ENCODE data around the gene PIM3. TPM values are rescaled to one million over a fixed set of nuclear protein-coding genes. Genes with fewer than 3 reads are reported as not detected.

Gene PIM3
- total and polyA plus RNA-seq, 4 donors, result 14.5 to 44.0 (median 28.1) TPM

DNA sequence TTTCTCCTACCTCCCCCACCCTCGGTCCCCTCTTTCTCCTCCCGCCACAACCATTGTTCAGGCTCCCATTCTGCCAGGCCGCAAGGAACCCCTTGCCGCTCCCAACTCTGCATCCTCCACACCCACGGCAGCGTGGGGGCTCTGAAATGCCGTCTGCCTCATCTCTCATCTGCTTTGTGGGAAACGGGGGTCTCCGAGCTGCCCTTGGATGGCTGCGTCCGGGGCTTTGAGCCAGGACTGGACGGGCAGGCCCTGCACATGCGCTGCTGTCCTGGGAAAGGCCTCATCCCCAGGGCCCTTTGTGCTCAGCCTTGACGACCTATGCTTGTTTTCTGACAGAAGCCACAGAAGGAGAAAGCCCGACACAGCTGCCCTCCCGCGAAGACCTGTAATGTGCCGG is 33.7 kb upstream of the PIM3 start:
- peaks cover 0 to 17% (median 12%) of the 10 kb centered on the region in 4 donors for H3K36me3 ChIP-seq (ENCODE audit: control insufficient read depth in 4 of 4, insufficient read depth in 3 of 4, low read depth in 1 of 4, low read length in 3 of 4)
- no peak overlapping the region for H3K9ac ChIP-seq (ENCODE audit: low read depth in 1 of 2, low read length in 2 of 2)
- no peaks in the 10 kb centered on the region for H3K27me3 ChIP-seq (ENCODE audit: control insufficient read depth in 4 of 4, insufficient read depth in 4 of 4, low read length in 3 of 4)
- H3K9me3 ChIP-seq (ENCODE audit: control insufficient read depth in 4 of 4, low read length in 3 of 4), result no peaks in the 10 kb centered on the region
- H3K27ac ChIP-seq (ENCODE audit: low read depth in 1 of 2, low read length in 2 of 2), result no peak overlapping the region
- no peak for DNase-seq (ENCODE audit: low spot score)
- H3K4me3 ChIP-seq (ENCODE audit: low read depth in 1 of 3, low read length in 3 of 3), result no peak overlapping the region
- TF ChIP-seq, protein P1, sequence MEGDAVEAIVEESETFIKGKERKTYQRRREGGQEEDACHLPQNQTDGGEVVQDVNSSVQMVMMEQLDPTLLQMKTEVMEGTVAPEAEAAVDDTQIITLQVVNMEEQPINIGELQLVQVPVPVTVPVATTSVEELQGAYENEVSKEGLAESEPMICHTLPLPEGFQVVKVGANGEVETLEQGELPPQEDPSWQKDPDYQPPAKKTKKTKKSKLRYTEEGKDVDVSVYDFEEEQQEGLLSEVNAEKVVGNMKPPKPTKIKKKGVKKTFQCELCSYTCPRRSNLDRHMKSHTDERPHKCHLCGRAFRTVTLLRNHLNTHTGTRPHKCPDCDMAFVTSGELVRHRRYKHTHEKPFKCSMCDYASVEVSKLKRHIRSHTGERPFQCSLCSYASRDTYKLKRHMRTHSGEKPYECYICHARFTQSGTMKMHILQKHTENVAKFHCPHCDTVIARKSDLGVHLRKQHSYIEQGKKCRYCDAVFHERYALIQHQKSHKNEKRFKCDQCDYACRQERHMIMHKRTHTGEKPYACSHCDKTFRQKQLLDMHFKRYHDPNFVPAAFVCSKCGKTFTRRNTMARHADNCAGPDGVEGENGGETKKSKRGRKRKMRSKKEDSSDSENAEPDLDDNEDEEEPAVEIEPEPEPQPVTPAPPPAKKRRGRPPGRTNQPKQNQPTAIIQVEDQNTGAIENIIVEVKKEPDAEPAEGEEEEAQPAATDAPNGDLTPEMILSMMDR (IDR thresholded peaks at IDR 0.05; ENCODE audit: low read depth, low read length, missing input control), result no peak
- no peak for TF ChIP-seq RAD21 (IDR thresholded peaks at IDR 0.05)
- 90% methylated on average over 18 of the region's 18 CpGs for WGBS
- H3K4me1 ChIP-seq (ENCODE audit: control insufficient read depth in 4 of 4, insufficient read depth in 4 of 4, low read length in 3 of 4), result peaks cover 3 to 12% (median 5%) of the 10 kb centered on the region in 4 donors

DNA sequence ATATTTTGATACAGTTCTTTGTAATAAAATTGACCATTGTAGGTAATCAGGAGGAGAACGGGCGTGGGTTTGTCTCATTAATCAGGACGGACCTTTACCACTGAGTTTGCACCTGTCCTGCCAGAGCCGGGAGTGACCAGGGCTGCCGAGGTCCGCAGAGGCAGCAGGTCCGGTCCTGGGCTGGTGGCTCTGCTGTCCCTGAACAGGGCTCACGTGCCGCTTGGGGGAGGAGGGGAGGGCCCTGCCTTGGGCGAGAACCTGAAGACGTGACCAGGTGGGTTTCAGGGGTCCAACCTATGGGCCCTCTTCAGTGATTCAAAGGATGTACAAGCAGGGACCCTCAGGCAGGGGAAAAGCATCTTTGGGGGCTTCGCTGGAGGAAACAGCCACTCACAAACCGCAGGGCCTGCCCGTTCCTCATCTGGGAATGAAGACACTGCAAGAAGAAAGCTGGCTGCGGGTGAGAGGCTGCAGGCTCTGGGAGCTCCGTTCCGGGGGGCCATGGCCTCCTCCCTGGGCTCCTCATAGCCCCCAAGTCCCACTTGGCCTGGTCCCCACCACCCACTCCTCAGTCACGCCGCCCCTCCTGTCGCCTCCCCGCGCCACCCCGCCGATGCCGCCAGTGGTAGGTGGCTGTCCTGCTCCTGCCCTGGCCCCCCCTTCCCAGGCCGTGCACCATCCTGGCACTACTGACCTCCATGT is 32.9 kb upstream of the PIM3 start:
- DNase-seq (ENCODE audit: low spot score), result no peak
- TF ChIP-seq HNF4A (conservative IDR thresholded peaks at IDR 0.05), result no peak
- no peak for TF ChIP-seq FOXA1 (IDR thresholded peaks at IDR 0.05)
- TF ChIP-seq SP1 (IDR thresholded peaks at IDR 0.05), result no peak
- no peak for TF ChIP-seq TAF1 (conservative IDR thresholded peaks at IDR 0.05)
- TF ChIP-seq NR2F2 (IDR thresholded peaks at IDR 0.05), result no peak
- TF ChIP-seq GABPA (IDR thresholded peaks at IDR 0.05 in 1 of 2, conservative IDR thresholded peaks at IDR 0.05 in 1 of 2), result no peak
- TF ChIP-seq, protein P2, sequence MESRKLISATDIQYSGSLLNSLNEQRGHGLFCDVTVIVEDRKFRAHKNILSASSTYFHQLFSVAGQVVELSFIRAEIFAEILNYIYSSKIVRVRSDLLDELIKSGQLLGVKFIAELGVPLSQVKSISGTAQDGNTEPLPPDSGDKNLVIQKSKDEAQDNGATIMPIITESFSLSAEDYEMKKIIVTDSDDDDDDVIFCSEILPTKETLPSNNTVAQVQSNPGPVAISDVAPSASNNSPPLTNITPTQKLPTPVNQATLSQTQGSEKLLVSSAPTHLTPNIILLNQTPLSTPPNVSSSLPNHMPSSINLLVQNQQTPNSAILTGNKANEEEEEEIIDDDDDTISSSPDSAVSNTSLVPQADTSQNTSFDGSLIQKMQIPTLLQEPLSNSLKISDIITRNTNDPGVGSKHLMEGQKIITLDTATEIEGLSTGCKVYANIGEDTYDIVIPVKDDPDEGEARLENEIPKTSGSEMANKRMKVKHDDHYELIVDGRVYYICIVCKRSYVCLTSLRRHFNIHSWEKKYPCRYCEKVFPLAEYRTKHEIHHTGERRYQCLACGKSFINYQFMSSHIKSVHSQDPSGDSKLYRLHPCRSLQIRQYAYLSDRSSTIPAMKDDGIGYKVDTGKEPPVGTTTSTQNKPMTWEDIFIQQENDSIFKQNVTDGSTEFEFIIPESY (IDR thresholded peaks at IDR 0.05), result no peak
- H3K9ac ChIP-seq (ENCODE audit: low read depth in 1 of 2, low read length in 2 of 2), result no peak overlapping the region
- H3K9me3 ChIP-seq (ENCODE audit: control insufficient read depth in 4 of 4, low read length in 3 of 4), result no peaks in the 10 kb centered on the region
- H3K4me1 ChIP-seq (ENCODE audit: control insufficient read depth in 4 of 4, insufficient read depth in 4 of 4, low read length in 3 of 4), result peaks cover 3 to 12% (median 5%) of the 10 kb centered on the region in 4 donors
- H3K36me3 ChIP-seq (ENCODE audit: control insufficient read depth in 4 of 4, insufficient read depth in 3 of 4, low read depth in 1 of 4, low read length in 3 of 4), result peaks cover 0 to 17% (median 10%) of the 10 kb centered on the region in 4 donors
- 91% methylated on average over 26 of the region's 26 CpGs for WGBS
- H3K27ac ChIP-seq (ENCODE audit: low read depth in 1 of 2, low read length in 2 of 2), result no peak overlapping the region
- H3K4me3 ChIP-seq (ENCODE audit: low read depth in 1 of 3, low read length in 3 of 3), result no peak overlapping the region
- H3K27me3 ChIP-seq (ENCODE audit: control insufficient read depth in 4 of 4, insufficient read depth in 4 of 4, low read length in 3 of 4), result no peaks in the 10 kb centered on the region

DNA sequence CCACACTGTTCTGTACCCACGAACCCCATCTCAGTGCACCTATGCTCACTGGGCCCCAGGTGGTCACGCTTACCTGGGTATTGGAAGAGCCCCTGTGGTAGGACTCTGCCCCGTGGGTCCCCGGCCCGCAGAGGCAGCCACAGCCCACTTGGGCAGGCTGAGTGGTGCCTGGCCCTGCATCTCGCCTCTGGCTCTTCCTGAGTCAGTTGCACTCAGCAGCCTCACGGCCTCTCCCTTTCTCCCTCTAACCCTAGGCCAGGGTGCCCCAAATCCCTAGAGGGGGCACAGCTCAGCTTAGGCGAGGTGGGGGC is 32.4 kb upstream of the PIM3 start:
- Histone ChIP-seq H3K4me3 (ENCODE audit: low read depth in 1 of 3, low read length in 3 of 3) (no peak overlapping the region), H3K36me3 (ENCODE audit: control insufficient read depth in 4 of 4, insufficient read depth in 3 of 4, low read depth in 1 of 4, low read length in 3 of 4) (peaks cover 0 to 17% (median 10%) of the 10 kb centered on the region in 4 donors), H3K4me1 (ENCODE audit: control insufficient read depth in 4 of 4, insufficient read depth in 4 of 4, low read length in 3 of 4) (peaks cover 3 to 12% (median 5%) of the 10 kb centered on the region in 4 donors), H3K27me3 (ENCODE audit: control insufficient read depth in 4 of 4, insufficient read depth in 4 of 4, low read length in 3 of 4) (no peaks in the 10 kb centered on the region), H3K27ac (ENCODE audit: low read depth in 1 of 2, low read length in 2 of 2) (no peak overlapping the region), H3K9me3 (ENCODE audit: control insufficient read depth in 4 of 4, low read length in 3 of 4) (no peaks in the 10 kb centered on the region), H3K9ac (ENCODE audit: low read depth in 1 of 2, low read length in 2 of 2) (no peak overlapping the region)
- 72% methylated on average over 8 of the region's 8 CpGs for WGBS
- no peak for DNase-seq (ENCODE audit: low spot score)
- TF ChIP-seq, protein P3, sequence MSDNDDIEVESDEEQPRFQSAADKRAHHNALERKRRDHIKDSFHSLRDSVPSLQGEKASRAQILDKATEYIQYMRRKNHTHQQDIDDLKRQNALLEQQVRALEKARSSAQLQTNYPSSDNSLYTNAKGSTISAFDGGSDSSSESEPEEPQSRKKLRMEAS (IDR thresholded peaks at IDR 0.05), result no peak
- TF ChIP-seq, protein P4, sequence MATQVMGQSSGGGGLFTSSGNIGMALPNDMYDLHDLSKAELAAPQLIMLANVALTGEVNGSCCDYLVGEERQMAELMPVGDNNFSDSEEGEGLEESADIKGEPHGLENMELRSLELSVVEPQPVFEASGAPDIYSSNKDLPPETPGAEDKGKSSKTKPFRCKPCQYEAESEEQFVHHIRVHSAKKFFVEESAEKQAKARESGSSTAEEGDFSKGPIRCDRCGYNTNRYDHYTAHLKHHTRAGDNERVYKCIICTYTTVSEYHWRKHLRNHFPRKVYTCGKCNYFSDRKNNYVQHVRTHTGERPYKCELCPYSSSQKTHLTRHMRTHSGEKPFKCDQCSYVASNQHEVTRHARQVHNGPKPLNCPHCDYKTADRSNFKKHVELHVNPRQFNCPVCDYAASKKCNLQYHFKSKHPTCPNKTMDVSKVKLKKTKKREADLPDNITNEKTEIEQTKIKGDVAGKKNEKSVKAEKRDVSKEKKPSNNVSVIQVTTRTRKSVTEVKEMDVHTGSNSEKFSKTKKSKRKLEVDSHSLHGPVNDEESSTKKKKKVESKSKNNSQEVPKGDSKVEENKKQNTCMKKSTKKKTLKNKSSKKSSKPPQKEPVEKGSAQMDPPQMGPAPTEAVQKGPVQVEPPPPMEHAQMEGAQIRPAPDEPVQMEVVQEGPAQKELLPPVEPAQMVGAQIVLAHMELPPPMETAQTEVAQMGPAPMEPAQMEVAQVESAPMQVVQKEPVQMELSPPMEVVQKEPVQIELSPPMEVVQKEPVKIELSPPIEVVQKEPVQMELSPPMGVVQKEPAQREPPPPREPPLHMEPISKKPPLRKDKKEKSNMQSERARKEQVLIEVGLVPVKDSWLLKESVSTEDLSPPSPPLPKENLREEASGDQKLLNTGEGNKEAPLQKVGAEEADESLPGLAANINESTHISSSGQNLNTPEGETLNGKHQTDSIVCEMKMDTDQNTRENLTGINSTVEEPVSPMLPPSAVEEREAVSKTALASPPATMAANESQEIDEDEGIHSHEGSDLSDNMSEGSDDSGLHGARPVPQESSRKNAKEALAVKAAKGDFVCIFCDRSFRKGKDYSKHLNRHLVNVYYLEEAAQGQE (IDR thresholded peaks at IDR 0.05), result no peak
- TF ChIP-seq GABPA (IDR thresholded peaks at IDR 0.05 in 1 of 2, conservative IDR thresholded peaks at IDR 0.05 in 1 of 2), result no peak
- TF ChIP-seq YY1 (IDR thresholded peaks at IDR 0.05), result no peak
- TF ChIP-seq NR2F2 (IDR thresholded peaks at IDR 0.05), result no peak
- TF ChIP-seq FOXA2 (IDR thresholded peaks at IDR 0.05), result no peak
- TF ChIP-seq, protein P2 (IDR thresholded peaks at IDR 0.05), result no peak
- no peak for TF ChIP-seq SP1 (IDR thresholded peaks at IDR 0.05)
- no peak for TF ChIP-seq RXRA (IDR thresholded peaks at IDR 0.05)
- TF ChIP-seq, protein P5, sequence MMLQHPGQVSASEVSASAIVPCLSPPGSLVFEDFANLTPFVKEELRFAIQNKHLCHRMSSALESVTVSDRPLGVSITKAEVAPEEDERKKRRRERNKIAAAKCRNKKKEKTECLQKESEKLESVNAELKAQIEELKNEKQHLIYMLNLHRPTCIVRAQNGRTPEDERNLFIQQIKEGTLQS (IDR thresholded peaks at IDR 0.05), result no peak
- no peak for TF ChIP-seq EGR1 (IDR thresholded peaks at IDR 0.05; ENCODE audit: low read depth in 2 of 2)
- no peak for TF ChIP-seq RAD21 (IDR thresholded peaks at IDR 0.05)
- no peak for TF ChIP-seq FOXA1 (IDR thresholded peaks at IDR 0.05)
- TF ChIP-seq TAF1 (conservative IDR thresholded peaks at IDR 0.05), result no peak
